Smooth muscle cell (in vitro differentiated cells): ENCODE data around the gene NINJ1. TPM values are rescaled to one million over a fixed set of nuclear protein-coding genes. Genes with fewer than 3 reads are reported as not detected.

Experiments used
- DNase-seq: peaks from one replicate; lab custom pipeline; 2025; ENCODE audit not compliant: unreplicated experiment; lab: John Stamatoyannopoulos, UW
- H2AFZ ChIP-seq: fragments of 200-600 bp; sonication (generic); 2 replicates; pipeline ENCODE4 v1.6.0; 2016; ENCODE audit warnings: antibody characterized with exemption, low read depth, mild to moderate bottlenecking
- H3F3A ChIP-seq: fragments of 200-600 bp; sonication (generic); 2 replicates; pipeline ENCODE4 v1.6.0; 2017; ENCODE audit warnings: antibody characterized with exemption, low read depth
- H3K27ac ChIP-seq: fragments of 200-600 bp; sonication (generic); 2 replicates; pipeline ENCODE4 v1.5.1; 2016; ENCODE audit warnings: low read depth, mild to moderate bottlenecking
- H3K27me3 ChIP-seq: fragments of 200-600 bp; sonication (generic); 2 replicates; pipeline ENCODE4 v1.6.1; 2016; ENCODE audit warnings: low read depth, mild to moderate bottlenecking
- H3K36me3 ChIP-seq: fragments of 200-600 bp; sonication (generic); 2 replicates; pipeline ENCODE4 v1.5.1; 2016; ENCODE audit warnings: low read depth
- H3K4me1 ChIP-seq: fragments of 200-600 bp; sonication (generic); 2 replicates; pipeline ENCODE4 v1.5.1; 2016; ENCODE audit warnings: low read depth
- H3K4me2 ChIP-seq: fragments of 200-600 bp; sonication (generic); 2 replicates; pipeline ENCODE4 v1.6.0; 2016; ENCODE audit warnings: mild to moderate bottlenecking
- H3K4me3 ChIP-seq: fragments of 200-600 bp; sonication (generic); 2 replicates; pipeline ENCODE4 v1.5.1; 2016; ENCODE audit warnings: mild to moderate bottlenecking
- H3K79me2 ChIP-seq: fragments of 200-600 bp; sonication (generic); 2 replicates; pipeline ENCODE4 v1.6.0; 2016; ENCODE audit warnings: low read depth, mild to moderate bottlenecking
- H3K9ac ChIP-seq: fragments of 200-600 bp; sonication (generic); 2 replicates; pipeline ENCODE4 v1.6.0; 2016; ENCODE audit warnings: low read depth
- H3K9me3 ChIP-seq: fragments of 200-600 bp; sonication (generic); replicated peaks from 2 replicates; pipeline ENCODE4 v1.5.1; 2016; ENCODE audit warnings: low read depth
- H4K20me1 ChIP-seq: fragments of 200-600 bp; sonication (generic); 2 replicates; pipeline ENCODE4 v1.6.0; 2016; ENCODE audit warnings: low read depth
- CTCF ChIP-seq: fragments of 200-600 bp; sonication (generic); IDR thresholded peaks from 2 replicates; pipeline ENCODE4 v1.5.1; 2017; ENCODE audit warnings: borderline replicate concordance, mild to moderate bottlenecking, antibody characterized with exemption; ENCODE audit not compliant: insufficient read depth, poor library complexity, severe bottlenecking
- WGBS: methylation state at CpG from one replicate; pipeline ENCODE4 v1.1.7; 2016; ENCODE audit warnings: low lambda C conversion rate; 5-methylcytosine and 5-hydroxymethylcytosine counted together
- polyA plus RNA-seq: library from polyadenylated mRNA; unstranded; fragments of >200 nt; fragmentation: Nextera tagmentation; extraction: Ambion mirVana; gene quantifications from 2 replicates; pipeline ENCODE4 v1.2.1, GENCODE V29; 2016
- total RNA-seq: library from RNA; depleted of rRNA; stranded (reverse); fragments of >200 nt; gene quantifications from 2 replicates; pipeline ENCODE4 v1.2.3, GENCODE V29; 2014

The NINJ1 gene
- total and polyA plus RNA-seq, 2 experiments from 2014 or later, result 34.3 to 53.7 TPM

DNA sequence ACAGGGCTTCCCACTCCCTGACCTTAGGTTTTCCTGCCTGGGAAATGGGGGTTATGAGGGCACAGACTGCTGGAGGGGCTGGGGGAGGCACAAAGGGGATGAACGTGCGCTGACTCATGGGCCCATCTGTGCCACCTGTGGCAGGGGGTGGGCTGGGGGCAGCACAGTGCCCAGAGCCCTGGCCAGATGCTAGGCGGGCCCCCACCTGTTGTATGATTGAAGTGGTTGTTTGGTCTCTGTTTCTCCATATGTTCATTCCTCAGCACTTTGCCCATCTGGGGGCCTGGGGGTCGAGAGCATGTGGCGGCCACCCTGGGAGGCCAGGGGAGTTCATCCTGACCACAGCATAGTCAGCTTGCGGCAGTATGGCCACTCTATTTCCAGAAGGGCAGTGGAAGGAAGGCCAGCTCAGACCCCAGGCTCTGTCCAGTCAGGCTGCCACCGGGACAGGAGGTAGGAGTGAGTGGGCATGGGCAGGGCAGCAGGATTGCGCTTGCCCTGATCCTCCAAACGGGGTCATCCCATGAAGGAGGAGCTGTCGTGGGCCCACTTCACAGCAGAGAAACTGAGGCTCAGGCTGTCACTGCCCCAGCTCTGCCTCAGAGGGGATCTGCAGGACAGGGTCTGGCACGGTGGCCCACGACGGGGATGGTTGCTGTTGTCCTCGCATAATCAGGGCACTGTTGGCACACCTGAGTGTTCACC is 841 bp upstream of the NINJ1 start:
- Histone ChIP-seq H3K9ac (peak overlapping the region; percentile 97), H4K20me1 (peaks cover under 1% of the 10 kb centered on the region), H3K9me3 (no peaks in the 10 kb centered on the region), H3K79me2 (peaks cover 20% of the 10 kb centered on the region), H3K27me3 (no peaks in the 10 kb centered on the region), H3K4me3 (peak overlapping the region; percentile 91), H3K36me3 (no peaks in the 10 kb centered on the region), H3K27ac (peak overlapping the region; percentile 93), H2AFZ (peak overlapping the region; percentile 68), H3K4me1 (peaks cover 8% of the 10 kb centered on the region), H3K4me2 (peak overlapping the region; percentile 100), H3F3A (peaks cover 5% of the 10 kb centered on the region)
- TF ChIP-seq CTCF, result no peak
- no peak for DNase-seq
- WGBS, result 80% methylated on average over 14 of the region's 14 CpGs

GRCh38 chr9:93133681-93134014 is 403 bp downstream of the NINJ1 start:
- under 1% methylated on average over 34 of the region's 34 CpGs for WGBS
- no peak for TF ChIP-seq CTCF
- Histone ChIP-seq H3K36me3 (no peaks in the 10 kb centered on the region), H3K4me1 (peaks cover 8% of the 10 kb centered on the region), H3K4me3 (peak overlapping the region; percentile 91), H3K27me3 (no peaks in the 10 kb centered on the region), H3K9ac (peak overlapping the region; percentile 97), H3K79me2 (peaks cover 20% of the 10 kb centered on the region), H3K4me2 (peak overlapping the region; percentile 100), H3K27ac (peak overlapping the region; percentile 93), H3F3A (peaks cover 5% of the 10 kb centered on the region), H2AFZ (peak overlapping the region; percentile 79), H4K20me1 (peaks cover 4% of the 10 kb centered on the region), H3K9me3 (no peaks in the 10 kb centered on the region)
- peak; percentile 75 for DNase-seq

- no peak for TF ChIP-seq CTCF
- Histone ChIP-seq H2AFZ (peak overlapping the region; percentile 79), H3K36me3 (no peaks in the 10 kb centered on the region), H3K4me2 (peak overlapping the region; percentile 100), H3K27me3 (no peaks in the 10 kb centered on the region), H3K9me3 (no peaks in the 10 kb centered on the region), H3K4me3 (peak overlapping the region; percentile 91), H3K27ac (peak overlapping the region; percentile 93), H3K79me2 (peaks cover 20% of the 10 kb centered on the region), H3F3A (peaks cover 5% of the 10 kb centered on the region), H3K9ac (peak overlapping the region; percentile 97), H3K4me1 (peaks cover 8% of the 10 kb centered on the region), H4K20me1 (peaks cover 4% of the 10 kb centered on the region)
- no peak for DNase-seq
- 35% methylated on average over 20 of the region's 21 CpGs for WGBS
These were observed 938 bp downstream of the NINJ1 start for GRCh38 chr9:93132946-93133680.
